ENCODE results near the gene SMIM5.

Gene SMIM5

GRCh38 chr17:75614006-75614405 is 19.2 kb upstream of the SMIM5 start:
- no peak overlapping the region for H3K4me3 ChIP-seq (ENCODE audit: low read depth, low read length)
- no peak for TF ChIP-seq CTCF (IDR thresholded peaks at IDR 0.05; ENCODE audit: low read depth, low read length, missing control alignments)
- in situ Hi-C loops (cut with HindIII; ENCODE audit: low sequenced_read_pairs): no loop called here
- no peak for DNase-seq (ENCODE audit: low read depth)

- H3K4me3 ChIP-seq (ENCODE audit: low read depth, low read length): no peak overlapping the region
- no peak for TF ChIP-seq CTCF (IDR thresholded peaks at IDR 0.05; ENCODE audit: low read depth, low read length, missing control alignments)
- no peak for DNase-seq (ENCODE audit: low read depth)
- in situ Hi-C loops (cut with HindIII; ENCODE audit: low sequenced_read_pairs): no loop called here
Observed at GRCh38 chr17:75614556-75615270, 18.5 kb upstream of the SMIM5 start.

DNA sequence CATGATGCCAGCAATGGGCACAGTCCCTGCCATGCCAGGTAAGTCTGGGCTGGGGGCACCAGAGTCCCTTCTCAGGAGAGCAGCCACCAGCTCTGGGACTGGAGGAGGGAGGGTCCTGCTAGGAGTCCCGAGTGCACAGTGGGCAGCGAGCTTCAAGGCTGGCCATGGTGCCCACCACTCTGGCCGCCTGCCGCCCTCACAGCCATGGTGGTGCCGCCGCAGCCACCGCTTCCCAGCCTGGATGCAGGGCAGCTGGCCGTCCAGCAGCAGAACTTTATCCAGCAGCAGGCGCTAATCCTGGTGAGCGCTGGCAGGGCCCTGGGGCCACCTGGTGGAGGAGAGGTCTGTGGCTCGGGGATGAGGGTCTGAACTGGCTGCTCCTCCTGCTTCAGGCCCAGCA is 17.9 kb upstream of the SMIM5 start:
- no peak overlapping the region for H3K4me3 ChIP-seq (ENCODE audit: low read depth, low read length)
- in situ Hi-C loops (cut with HindIII; ENCODE audit: low sequenced_read_pairs): no loop called here
- no peak for TF ChIP-seq CTCF (IDR thresholded peaks at IDR 0.05; ENCODE audit: low read depth, low read length, missing control alignments)
- no peak for DNase-seq (ENCODE audit: low read depth)

DNA sequence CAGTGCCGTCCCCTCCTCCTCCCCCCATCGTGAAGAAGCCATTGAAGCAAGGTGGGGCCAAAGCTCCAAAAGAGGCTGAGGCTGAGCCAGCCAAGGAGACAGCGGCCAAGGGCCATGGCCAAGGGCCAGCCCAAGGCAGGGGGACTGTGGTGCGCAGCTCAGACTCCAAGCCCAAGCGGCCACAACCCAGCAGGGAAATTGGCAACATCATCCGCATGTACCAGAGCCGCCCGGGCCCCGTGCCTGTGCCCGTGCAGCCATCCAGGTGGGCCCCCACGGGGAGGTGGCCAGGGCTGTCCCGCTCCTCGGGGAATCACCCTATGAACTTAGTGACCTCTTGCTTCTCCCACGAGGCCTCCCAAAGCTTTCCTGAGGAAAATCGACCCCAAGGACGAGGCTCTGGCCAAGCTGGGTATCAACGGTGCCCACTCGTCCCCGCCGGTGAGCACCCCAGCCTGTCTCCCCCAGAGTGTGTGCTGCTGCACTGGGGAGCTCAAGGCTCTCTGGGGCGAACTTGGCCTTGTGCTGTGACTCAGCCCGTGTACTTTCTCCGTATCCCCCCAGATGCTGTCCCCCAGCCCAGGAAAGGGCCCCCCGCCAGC is 16.6 kb upstream of the SMIM5 start:
- DNase-seq (ENCODE audit: low read depth): no peak
- in situ Hi-C loops (cut with HindIII; ENCODE audit: low sequenced_read_pairs): no loop called here
- H3K4me3 ChIP-seq (ENCODE audit: low read depth, low read length): no peak overlapping the region
- no peak for TF ChIP-seq CTCF (IDR thresholded peaks at IDR 0.05; ENCODE audit: low read depth, low read length, missing control alignments)

GRCh38 chr17:75617218-75617617 is 16.0 kb upstream of the SMIM5 start:
- in situ Hi-C loops (cut with HindIII; ENCODE audit: low sequenced_read_pairs): no loop called here
- DNase-seq (ENCODE audit: low read depth): no peak
- H3K4me3 ChIP-seq (ENCODE audit: low read depth, low read length): no peak overlapping the region
- TF ChIP-seq CTCF (IDR thresholded peaks at IDR 0.05; ENCODE audit: low read depth, low read length, missing control alignments): no peak

GRCh38 chr17:75617675-75618074 is 15.6 kb upstream of the SMIM5 start:
- H3K4me3 ChIP-seq (ENCODE audit: low read depth, low read length): no peak overlapping the region
- in situ Hi-C loops (cut with HindIII; ENCODE audit: low sequenced_read_pairs): no loop called here
- TF ChIP-seq CTCF (IDR thresholded peaks at IDR 0.05; ENCODE audit: low read depth, low read length, missing control alignments): no peak
- DNase-seq (ENCODE audit: low read depth): no peak

Measured in astrocyte of the cerebellum (primary cell).